SK-N-SH (cell line): ENCODE measurements around the gene THUMPD3. TPM values are rescaled to one million over a fixed set of nuclear protein-coding genes. Genes with fewer than 3 reads are reported as not detected.

Experiments
- CTCF ChIA-PET: fragments of 300-600, 350-600 bp; formaldehyde crosslinking; extraction: SDS; loops from one replicate; lab custom pipeline; 2021; lab: Yijun Ruan, JAX
- POLR2A ChIA-PET: fragments of 350-600 bp; sonication (Branson Sonifier 250); formaldehyde crosslinking; extraction: SDS; loops from one replicate; lab custom pipeline; 2020; ENCODE audit warnings: antibody characterized with exemption, inconsistent platforms; lab: Yijun Ruan, JAX
- DNase-seq: peaks from one replicate; pipeline ENCODE4 v3.0.0; 2012
- H2AFZ ChIP-seq: fragments of 200-600 bp; sonication (generic); 2 replicates; pipeline ENCODE4 v1.8.1; 2016; ENCODE audit warnings: antibody characterized with exemption, mild to moderate bottlenecking, low read depth
- H3F3A ChIP-seq: fragments of 200-600 bp; sonication (generic); replicated peaks from 2 replicates; pipeline ENCODE3; 2016; ENCODE audit warnings: antibody characterized with exemption, mild to moderate bottlenecking; ENCODE audit not compliant: insufficient read depth
- H3K27ac ChIP-seq, 2 experiments: fragments of 200-500 bp in 1 of 2; fragments of 200-600 bp in 1 of 2; sonication (Bioruptor generic) in 1 of 2; sonication (generic), shearing (Covaris generic) in 1 of 2; 2 replicates each; pipeline versions ENCODE4 v1.5.1 to v1.6.1; 2014 to 2016; ENCODE audit warnings: low read depth in 2 of 2, inconsistent platforms in 1 of 2, low read length in 1 of 2, mild to moderate bottlenecking in 1 of 2, mixed read lengths in 1 of 2
- H3K27me3 ChIP-seq: fragments of 200-600 bp; sonication (generic), shearing (Covaris generic); 2 replicates; pipeline ENCODE4 v1.6.1; 2016; ENCODE audit warnings: mixed run types; ENCODE audit not compliant: insufficient read depth
- H3K36me3 ChIP-seq, 2 experiments: fragments of 200-500 bp in 1 of 2; fragments of 200-600 bp in 1 of 2; sonication (Bioruptor generic) in 1 of 2; sonication (generic) in 1 of 2; replicated peaks in 1 of 2; 2 replicates each; pipeline versions ENCODE3 to v1.5.1; 2014 to 2016; ENCODE audit warnings: low read length in 1 of 2, mild to moderate bottlenecking in 1 of 2; ENCODE audit not compliant: insufficient read depth in 2 of 2, control insufficient read depth in 1 of 2
- H3K4me1 ChIP-seq, 2 experiments: fragments of 200-500 bp in 1 of 2; fragments of 200-600 bp in 1 of 2; sonication (Bioruptor generic) in 1 of 2; sonication (generic), shearing (Covaris generic) in 1 of 2; 2 replicates each; pipeline versions ENCODE4 v1.5.1 to v1.6.1; 2014 to 2016; ENCODE audit warnings: low read depth in 1 of 2, low read length in 1 of 2, mixed run types in 1 of 2; ENCODE audit not compliant: insufficient read depth in 2 of 2, control insufficient read depth in 1 of 2
- H3K4me2 ChIP-seq: fragments of 200-600 bp; sonication (generic), shearing (Covaris generic); 2 replicates; pipeline ENCODE4 v1.6.1; 2017; ENCODE audit warnings: mixed run types
- H3K4me3 ChIP-seq, 2 experiments: fragments of 200-500 bp in 1 of 2; fragments of 200-600 bp in 1 of 2; sonication (Bioruptor generic) in 1 of 2; sonication (generic), shearing (Covaris generic) in 1 of 2; 2 replicates each; pipeline versions ENCODE4 v1.5.1 to v1.8.1; 2014 to 2016; ENCODE audit warnings: low read depth in 2 of 2, inconsistent platforms in 1 of 2, low read length in 1 of 2, mild to moderate bottlenecking in 1 of 2, mixed read lengths in 1 of 2, moderate library complexity in 1 of 2
- H3K79me2 ChIP-seq: fragments of 200-600 bp; sonication (generic); 2 replicates; pipeline ENCODE4 v1.8.1; 2017; ENCODE audit warnings: mild to moderate bottlenecking; ENCODE audit not compliant: insufficient read depth
- H3K9ac ChIP-seq: fragments of 200-600 bp; sonication (generic); 2 replicates; pipeline ENCODE4 v1.6.1; 2017; ENCODE audit warnings: mixed run types
- H3K9me2 ChIP-seq: fragments of 200-600 bp; sonication (generic); 2 replicates; pipeline ENCODE4 v1.6.1; 2017; ENCODE audit warnings: mixed run types
- H3K9me3 ChIP-seq: fragments of 200-600 bp; sonication (generic); 2 replicates; pipeline ENCODE4 v1.6.1; 2017; ENCODE audit warnings: mixed run types, mild to moderate bottlenecking, moderate library complexity
- H4K20me1 ChIP-seq: fragments of 200-600 bp; sonication (generic); 2 replicates; pipeline ENCODE4 v1.6.1; 2017; ENCODE audit warnings: mild to moderate bottlenecking, mixed run types; ENCODE audit not compliant: insufficient read depth
- CHD2 ChIP-seq: fragments of 150-350 bp; IDR thresholded peaks from 2 replicates; pipeline ENCODE4 v1.6.1; 2018; ENCODE audit warnings: low read length; ENCODE audit not compliant: partially characterized antibody
- EZH2phosphoT487 ChIP-seq: fragments of 200-600 bp; sonication (generic); IDR thresholded peaks from 2 replicates; pipeline ENCODE4 v1.6.1; 2017; ENCODE audit warnings: low read depth, mixed run types, mild to moderate bottlenecking, antibody characterized with exemption, moderate library complexity, borderline replicate concordance
- FOSL2 ChIP-seq: IDR thresholded peaks from 2 replicates; pipeline ENCODE4 v1.4.0; 2012; ENCODE audit warnings: low read depth, mild to moderate bottlenecking, moderate library complexity, borderline replicate concordance
- GATA2 ChIP-seq: sonication (generic); formaldehyde crosslinking; IDR thresholded peaks from 2 replicates; pipeline ENCODE4 v1.5.0; 2020; ENCODE audit warnings: mild to moderate bottlenecking, missing genetic modification reagents
- NRF1 ChIP-seq: IDR thresholded peaks from 2 replicates; pipeline ENCODE4 v1.6.1; 2012; ENCODE audit warnings: low read depth, mild to moderate bottlenecking, low read length
- POLR2AphosphoS5 ChIP-seq: IDR thresholded peaks from 2 replicates; pipeline ENCODE4 v1.6.1; 2012; ENCODE audit warnings: low read depth, low read length
- TAF1 ChIP-seq: IDR thresholded peaks from 2 replicates; pipeline ENCODE4 v1.6.1; 2012; ENCODE audit warnings: low read depth, mild to moderate bottlenecking, low read length, moderate library complexity, borderline replicate concordance
- TCF12 ChIP-seq: IDR thresholded peaks from 2 replicates; pipeline ENCODE4 v1.4.0; 2012
- TEAD4 ChIP-seq: IDR thresholded peaks from 2 replicates; pipeline ENCODE4 v1.4.0; 2012; ENCODE audit warnings: mild to moderate bottlenecking, borderline replicate concordance; ENCODE audit not compliant: insufficient read depth
- YY1 ChIP-seq: IDR thresholded peaks from 2 replicates; pipeline ENCODE4 v1.4.0; 2012; ENCODE audit warnings: low read depth, mild to moderate bottlenecking
- WGBS: methylation state at CpG from one replicate; pipeline ENCODE4 v1.1.6; 2017; ENCODE audit warnings: low lambda C conversion rate; 5-methylcytosine and 5-hydroxymethylcytosine counted together
- polyA plus RNA-seq, 3 experiments: library from polyadenylated mRNA; depleted of rRNA; stranded (reverse); fragments of >200 nt; gene quantifications; 2 replicates each; pipeline ENCODE4 v1.2.3, GENCODE V29; 2012
- TF ChIP-seq, protein P1 (sequence below): IDR thresholded peaks from 2 replicates; pipeline ENCODE4 v1.4.0; 2012; ENCODE audit warnings: low read depth
- TF ChIP-seq, protein P2 (sequence below): IDR thresholded peaks from 2 replicates; pipeline ENCODE4; 2012
- TF ChIP-seq, protein P3 (sequence below): IDR thresholded peaks from 2 replicates; pipeline ENCODE4 v1.4.0; 2012; ENCODE audit warnings: low read depth, borderline replicate concordance
- TF ChIP-seq, protein P4 (sequence below): fragments of 150-350 bp; IDR thresholded peaks from 2 replicates; pipeline ENCODE4 v1.6.1; 2017; ENCODE audit warnings: antibody characterized with exemption, low read length, low read depth, borderline replicate concordance

Gene THUMPD3
- polyA plus RNA-seq, 1 of the 3 experiments (the other 2 are of a cell fraction) = 27.1 TPM

DNA sequence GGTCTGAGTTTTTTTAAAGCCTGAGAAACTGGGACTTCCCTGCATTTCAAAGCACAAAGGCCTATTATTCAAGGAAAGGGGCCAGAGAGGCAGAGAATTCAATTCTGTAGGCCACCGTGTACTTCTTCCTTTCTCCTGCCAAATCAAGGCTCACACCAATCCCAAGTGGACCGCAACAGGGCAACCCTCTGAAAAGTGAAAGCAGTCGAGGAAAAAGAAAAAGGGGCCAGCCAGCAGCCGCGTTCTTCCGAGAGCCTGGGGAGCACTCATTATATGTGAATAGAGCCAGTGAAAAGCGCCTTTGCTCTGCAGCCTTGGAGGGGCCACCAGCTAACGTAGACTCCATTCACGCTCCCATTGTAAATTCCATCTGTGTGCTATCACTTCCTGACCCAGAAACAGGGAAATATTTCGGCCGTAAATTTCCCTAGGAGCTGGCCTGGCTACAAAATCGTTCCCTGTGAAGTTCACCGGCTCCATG, 45.9 kb upstream of the THUMPD3 start:
- H3K9ac ChIP-seq = no peak overlapping the region
- TF ChIP-seq, protein P1, sequence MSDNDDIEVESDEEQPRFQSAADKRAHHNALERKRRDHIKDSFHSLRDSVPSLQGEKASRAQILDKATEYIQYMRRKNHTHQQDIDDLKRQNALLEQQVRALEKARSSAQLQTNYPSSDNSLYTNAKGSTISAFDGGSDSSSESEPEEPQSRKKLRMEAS = no peak
- TF ChIP-seq TEAD4 = no peak
- H3K27me3 ChIP-seq = no peaks in the 10 kb centered on the region
- ChIA-PET CTCF (interaction anchor here (1.0 kb wide), 1 partner anchor 304 kb away, joined by 3 read pairs; no protein-coding TSS in a partner anchor), POLR2A (no interaction called here)
- H3K9me3 ChIP-seq = no peaks in the 10 kb centered on the region
- H3K4me1 ChIP-seq = peaks cover 0 to 10% of the 10 kb centered on the region in 2 experiments; a peak in 1 of 4 replicates
- no peak overlapping the region for H3K4me3 ChIP-seq
- DNase-seq = no peak
- no peaks in the 10 kb centered on the region for H4K20me1 ChIP-seq
- no peak overlapping the region for H3K4me2 ChIP-seq
- 67% methylated on average over 13 of the region's 13 CpGs for WGBS
- no peaks in the 10 kb centered on the region for H3F3A ChIP-seq
- no peaks in the 10 kb centered on the region for H3K36me3 ChIP-seq
- no peak overlapping the region for H2AFZ ChIP-seq
- H3K79me2 ChIP-seq = no peaks in the 10 kb centered on the region
- no peaks in the 10 kb centered on the region for H3K9me2 ChIP-seq
- H3K27ac ChIP-seq = no peak overlapping the region; a peak in 1 of 4 replicates

DNA sequence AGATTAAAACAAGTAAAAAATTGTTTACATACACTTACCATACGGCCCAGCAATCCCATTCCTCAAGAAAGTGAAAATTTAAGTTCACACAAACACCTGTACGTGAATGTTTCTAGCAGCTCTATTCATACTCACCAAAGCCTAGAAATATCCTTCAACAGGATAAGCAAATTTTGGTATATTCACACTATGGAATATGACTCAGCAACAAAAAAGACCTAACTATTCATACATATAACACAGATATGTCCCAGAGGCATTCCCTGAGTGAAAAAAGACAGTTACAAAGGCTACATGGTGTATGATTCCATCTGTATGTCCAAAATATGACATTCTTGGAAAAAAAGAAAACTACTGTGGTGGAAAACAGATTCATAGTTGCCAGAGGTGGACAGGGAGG, 40.1 kb upstream of the THUMPD3 start:
- H3K9me3 ChIP-seq = no peaks in the 10 kb centered on the region
- no peaks in the 10 kb centered on the region for H3K79me2 ChIP-seq
- no peaks in the 10 kb centered on the region for H4K20me1 ChIP-seq
- H3K4me1 ChIP-seq = no peaks in the 10 kb centered on the region
- H2AFZ ChIP-seq = no peak overlapping the region
- H3F3A ChIP-seq = no peaks in the 10 kb centered on the region
- H3K9ac ChIP-seq = no peak overlapping the region
- peaks cover 0 to under 1% of the 10 kb centered on the region in 2 experiments for H3K36me3 ChIP-seq
- no peak overlapping the region for H3K27ac ChIP-seq
- H3K9me2 ChIP-seq = no peaks in the 10 kb centered on the region
- no peak overlapping the region for H3K4me2 ChIP-seq
- no peaks in the 10 kb centered on the region for H3K27me3 ChIP-seq
- WGBS = 68% methylated on average over 2 of the region's 2 CpGs
- H3K4me3 ChIP-seq = no peak overlapping the region
- no peak for TF ChIP-seq TCF12
- TF ChIP-seq, protein P2, sequence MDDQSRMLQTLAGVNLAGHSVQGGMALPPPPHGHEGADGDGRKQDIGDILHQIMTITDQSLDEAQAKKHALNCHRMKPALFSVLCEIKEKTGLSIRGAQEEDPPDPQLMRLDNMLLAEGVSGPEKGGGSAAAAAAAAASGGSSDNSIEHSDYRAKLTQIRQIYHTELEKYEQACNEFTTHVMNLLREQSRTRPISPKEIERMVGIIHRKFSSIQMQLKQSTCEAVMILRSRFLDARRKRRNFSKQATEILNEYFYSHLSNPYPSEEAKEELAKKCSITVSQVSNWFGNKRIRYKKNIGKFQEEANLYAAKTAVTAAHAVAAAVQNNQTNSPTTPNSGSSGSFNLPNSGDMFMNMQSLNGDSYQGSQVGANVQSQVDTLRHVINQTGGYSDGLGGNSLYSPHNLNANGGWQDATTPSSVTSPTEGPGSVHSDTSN = no peak
- no peak for TF ChIP-seq POLR2AphosphoS5
- no peak for TF ChIP-seq FOSL2
- TF ChIP-seq, protein P1 = no peak
- TF ChIP-seq TAF1 = no peak
- no peak for TF ChIP-seq GATA2 (CRISPR knock-in tag)
- no peak for TF ChIP-seq YY1
- no peak for TF ChIP-seq EZH2phosphoT487
- no peak for TF ChIP-seq CHD2
- TF ChIP-seq NRF1 = no peak
- TF ChIP-seq, protein P3, sequence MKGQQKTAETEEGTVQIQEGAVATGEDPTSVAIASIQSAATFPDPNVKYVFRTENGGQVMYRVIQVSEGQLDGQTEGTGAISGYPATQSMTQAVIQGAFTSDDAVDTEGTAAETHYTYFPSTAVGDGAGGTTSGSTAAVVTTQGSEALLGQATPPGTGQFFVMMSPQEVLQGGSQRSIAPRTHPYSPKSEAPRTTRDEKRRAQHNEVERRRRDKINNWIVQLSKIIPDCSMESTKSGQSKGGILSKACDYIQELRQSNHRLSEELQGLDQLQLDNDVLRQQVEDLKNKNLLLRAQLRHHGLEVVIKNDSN = no peak
- TF ChIP-seq, protein P4, sequence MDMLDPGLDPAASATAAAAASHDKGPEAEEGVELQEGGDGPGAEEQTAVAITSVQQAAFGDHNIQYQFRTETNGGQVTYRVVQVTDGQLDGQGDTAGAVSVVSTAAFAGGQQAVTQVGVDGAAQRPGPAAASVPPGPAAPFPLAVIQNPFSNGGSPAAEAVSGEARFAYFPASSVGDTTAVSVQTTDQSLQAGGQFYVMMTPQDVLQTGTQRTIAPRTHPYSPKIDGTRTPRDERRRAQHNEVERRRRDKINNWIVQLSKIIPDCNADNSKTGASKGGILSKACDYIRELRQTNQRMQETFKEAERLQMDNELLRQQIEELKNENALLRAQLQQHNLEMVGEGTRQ = no peak
- ChIA-PET POLR2A (no interaction called here), CTCF (no interaction called here)
- no peak for DNase-seq
